Activated T-helper 1 cell treated with Interleukin-2 at 50 U/mL for 16 hours (primary cell): Measurements from ENCODE around the gene GBP2.
"Not testable (repeated sequence)": the region's sequence is repeated elsewhere in the genome, so short reads cannot be mapped to it uniquely, and the experiment has no call there.

Experiments used
- DNase-seq: peaks from one replicate; pipeline ENCODE4 v3.0.0-alpha.2; 2020; ENCODE audit warnings: low read depth

The GBP2 gene

GRCh38 chr1:89125913-89126580, at the start of gene GBP2:
GBP2 (minus strand) TSS chr1:89126114; CDS start chr1:89121966, 4,148 bp downstream.
- no peak for DNase-seq

- DNase-seq = no peak
Observed at GRCh38 chr1:89174491-89174890, 48.6 kb upstream of the GBP2 start.

- no peak for DNase-seq
Observed at GRCh38 chr1:89172468-89173143, 46.7 kb upstream of the GBP2 start.

- DNase-seq = no peak
Observed at GRCh38 chr1:89171067-89171438, 45.1 kb upstream of the GBP2 start.

- DNase-seq = no peak
Observed at GRCh38 chr1:89170170-89171066, 44.5 kb upstream of the GBP2 start.

GRCh38 chr1:89169166-89169565, 43.3 kb upstream of the GBP2 start:
- DNase-seq = no peak

- no peak for DNase-seq
Observed at GRCh38 chr1:89167590-89168230, 41.8 kb upstream of the GBP2 start.

- no peak for DNase-seq
Observed at GRCh38 chr1:89166705-89167104, 40.8 kb upstream of the GBP2 start.

GRCh38 chr1:89165811-89166210, 39.9 kb upstream of the GBP2 start:
- DNase-seq = no peak

- DNase-seq = no peak
Observed at GRCh38 chr1:89151047-89151446, 25.1 kb upstream of the GBP2 start.

- DNase-seq = no peak
Observed at GRCh38 chr1:89149976-89150375, 24.1 kb upstream of the GBP2 start.

GRCh38 chr1:89149229-89149628, 23.3 kb upstream of the GBP2 start:
- DNase-seq = no peak

- no peak for DNase-seq
Observed at GRCh38 chr1:89147678-89148658, 22.1 kb upstream of the GBP2 start.

GRCh38 chr1:89146721-89147120, 20.8 kb upstream of the GBP2 start:
- no peak for DNase-seq

GRCh38 chr1:89143484-89143883, 17.6 kb upstream of the GBP2 start:
- no peak for DNase-seq

GRCh38 chr1:89142160-89142559, 16.2 kb upstream of the GBP2 start:
- no peak for DNase-seq

GRCh38 chr1:89133747-89134146, 7.8 kb upstream of the GBP2 start:
- no peak for DNase-seq

GRCh38 chr1:89130716-89131115, 4.8 kb upstream of the GBP2 start:
- no peak for DNase-seq

GRCh38 chr1:89129911-89130310, 4.0 kb upstream of the GBP2 start:
- no peak for DNase-seq

GRCh38 chr1:89128003-89128458, 2.1 kb upstream of the GBP2 start:
- DNase-seq = not testable (repeated sequence)
